Measurements from ENCODE around the gene CTNNA2. TPM values are rescaled to one million over a fixed set of nuclear protein-coding genes. Genes with fewer than 3 reads are reported as not detected.

The CTNNA2 gene
- total RNA-seq, 1 donor from 2014 or later: 2.9 TPM

- Mint-ChIP-seq H3K4me3 (no peak overlapping the region), H3K9me3 (peaks cover 2% of the 10 kb centered on the region), H3K27ac (ENCODE audit: unreplicated experiment) (no peak overlapping the region), H3K27me3 (ENCODE audit: low read depth) (no peaks in the 10 kb centered on the region), H3K4me1 (no peaks in the 10 kb centered on the region), H3K36me3 (ENCODE audit: low read depth) (no peaks in the 10 kb centered on the region)
- no peak for TF ChIP-seq CTCF (conservative IDR thresholded peaks at IDR 0.05)
- no peak for DNase-seq (ENCODE audit: low read depth, low spot score)
Measured at GRCh38 chr2:80148906-80149305, 636.1 kb downstream of the CTNNA2 start.

GRCh38 chr2:80149991-80150390, 637.1 kb downstream of the CTNNA2 start:
- no peak for TF ChIP-seq CTCF (conservative IDR thresholded peaks at IDR 0.05)
- H3K27ac Mint-ChIP-seq (ENCODE audit: unreplicated experiment): no peak overlapping the region

GRCh38 chr2:80151248-80151647, 638.4 kb downstream of the CTNNA2 start:
- TF ChIP-seq CTCF (conservative IDR thresholded peaks at IDR 0.05): no peak
- H3K4me3 Mint-ChIP-seq: no peak overlapping the region
- H3K27ac Mint-ChIP-seq (ENCODE audit: unreplicated experiment): no peak overlapping the region
- H3K27me3 Mint-ChIP-seq (ENCODE audit: low read depth): no peaks in the 10 kb centered on the region
- no peaks in the 10 kb centered on the region for H3K36me3 Mint-ChIP-seq (ENCODE audit: low read depth)
- H3K4me1 Mint-ChIP-seq: no peaks in the 10 kb centered on the region
- DNase-seq (ENCODE audit: low read depth, low spot score): no peak
- peaks cover 2% of the 10 kb centered on the region for H3K9me3 Mint-ChIP-seq

More at GRCh38 chr2:80149991-80150390, 637.1 kb downstream of the CTNNA2 start:
- Mint-ChIP-seq H3K27me3 (ENCODE audit: low read depth) (no peaks in the 10 kb centered on the region), H3K9me3 (peaks cover 2% of the 10 kb centered on the region), H3K4me1 (no peaks in the 10 kb centered on the region), H3K4me3 (no peak overlapping the region), H3K36me3 (ENCODE audit: low read depth) (no peaks in the 10 kb centered on the region)
- no peak for DNase-seq (ENCODE audit: low read depth, low spot score)

- H3K36me3 Mint-ChIP-seq (ENCODE audit: low read depth): no peaks in the 10 kb centered on the region
- TF ChIP-seq CTCF (conservative IDR thresholded peaks at IDR 0.05): no peak
- no peaks in the 10 kb centered on the region for H3K9me3 Mint-ChIP-seq
- no peak overlapping the region for H3K4me3 Mint-ChIP-seq
- DNase-seq (ENCODE audit: low read depth, low spot score): no peak
- H3K27me3 Mint-ChIP-seq (ENCODE audit: low read depth): no peaks in the 10 kb centered on the region
- H3K4me1 Mint-ChIP-seq: no peaks in the 10 kb centered on the region
- H3K27ac Mint-ChIP-seq (ENCODE audit: unreplicated experiment): no peak overlapping the region
Measured at GRCh38 chr2:80151651-80152050, 638.8 kb downstream of the CTNNA2 start.

GRCh38 chr2:80153151-80153550, 640.3 kb downstream of the CTNNA2 start:
- TF ChIP-seq CTCF (conservative IDR thresholded peaks at IDR 0.05): no peak
- H3K4me1 Mint-ChIP-seq: no peaks in the 10 kb centered on the region

GRCh38 chr2:80153768-80154167, 640.9 kb downstream of the CTNNA2 start:
- no peak overlapping the region for H3K27ac Mint-ChIP-seq (ENCODE audit: unreplicated experiment)
- no peak for DNase-seq (ENCODE audit: low read depth, low spot score)
- TF ChIP-seq CTCF (conservative IDR thresholded peaks at IDR 0.05): no peak
- no peaks in the 10 kb centered on the region for H3K36me3 Mint-ChIP-seq (ENCODE audit: low read depth)
- H3K4me3 Mint-ChIP-seq: no peak overlapping the region
- H3K9me3 Mint-ChIP-seq: no peaks in the 10 kb centered on the region
- no peaks in the 10 kb centered on the region for H3K4me1 Mint-ChIP-seq
- H3K27me3 Mint-ChIP-seq (ENCODE audit: low read depth): no peaks in the 10 kb centered on the region

More at GRCh38 chr2:80153151-80153550, 640.3 kb downstream of the CTNNA2 start:
- Mint-ChIP-seq H3K4me3 (no peak overlapping the region), H3K9me3 (no peaks in the 10 kb centered on the region), H3K27me3 (ENCODE audit: low read depth) (no peaks in the 10 kb centered on the region), H3K27ac (ENCODE audit: unreplicated experiment) (no peak overlapping the region), H3K36me3 (ENCODE audit: low read depth) (no peaks in the 10 kb centered on the region)
- no peak for DNase-seq (ENCODE audit: low read depth, low spot score)
